ENCODE measurements around the gene LRIG3. TPM values are rescaled to one million over a fixed set of nuclear protein-coding genes. Genes with fewer than 3 reads are reported as not detected.
"Not testable (repeated sequence)": the region's sequence is repeated elsewhere in the genome, so short reads cannot be mapped to it uniquely, and the experiment has no call there.

Gene LRIG3
- total RNA-seq, 1 experiment from 2014 or later = 36.0 TPM

DNA sequence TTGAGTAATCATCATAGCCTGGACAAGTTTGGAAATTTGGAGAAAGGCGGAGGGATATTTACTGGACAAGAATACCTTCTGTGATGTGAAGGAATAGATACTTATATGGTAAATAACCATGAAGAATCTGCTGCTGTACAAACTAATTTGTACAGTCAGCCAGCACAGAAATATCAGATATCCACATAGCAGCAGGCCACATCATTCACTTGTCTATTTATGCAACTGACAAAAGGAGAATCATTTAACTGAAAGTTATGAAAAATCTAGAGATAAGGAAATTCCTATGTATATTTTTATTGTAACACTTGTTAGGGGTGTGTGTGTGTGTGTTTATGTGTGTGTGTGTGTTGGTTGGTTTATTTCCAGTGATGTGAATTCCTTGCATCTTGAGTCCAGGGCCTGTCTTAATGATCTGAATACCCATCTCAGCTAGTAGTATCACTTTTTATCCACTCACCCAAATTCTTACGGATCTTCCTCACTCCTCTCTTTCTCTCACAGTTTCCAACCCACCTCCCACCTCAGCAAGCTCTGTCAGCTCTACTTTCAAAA lies 10.5 kb upstream of the LRIG3 start:
- no peak for DNase-seq (ENCODE audit: low spot score)

DNA sequence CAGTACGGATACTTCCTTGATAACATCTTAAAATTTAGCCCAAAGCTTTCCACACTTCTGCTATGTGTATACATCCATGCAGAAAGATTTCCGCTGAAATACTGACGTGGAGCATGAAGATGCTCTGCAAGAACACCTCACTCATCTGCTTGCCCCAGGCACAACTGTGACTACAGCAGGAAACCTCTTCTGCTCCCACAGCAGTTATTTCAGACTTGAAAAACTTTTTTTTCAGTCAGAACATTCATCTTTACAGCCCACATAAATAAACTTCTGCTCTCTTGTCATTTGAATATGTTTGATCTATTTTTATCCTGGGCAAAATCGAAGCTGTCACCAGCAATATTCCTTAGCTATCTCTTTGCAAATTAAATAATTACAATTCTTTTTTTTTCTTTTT lies 6.8 kb upstream of the LRIG3 start:
- no peak for DNase-seq (ENCODE audit: low spot score)

DNA sequence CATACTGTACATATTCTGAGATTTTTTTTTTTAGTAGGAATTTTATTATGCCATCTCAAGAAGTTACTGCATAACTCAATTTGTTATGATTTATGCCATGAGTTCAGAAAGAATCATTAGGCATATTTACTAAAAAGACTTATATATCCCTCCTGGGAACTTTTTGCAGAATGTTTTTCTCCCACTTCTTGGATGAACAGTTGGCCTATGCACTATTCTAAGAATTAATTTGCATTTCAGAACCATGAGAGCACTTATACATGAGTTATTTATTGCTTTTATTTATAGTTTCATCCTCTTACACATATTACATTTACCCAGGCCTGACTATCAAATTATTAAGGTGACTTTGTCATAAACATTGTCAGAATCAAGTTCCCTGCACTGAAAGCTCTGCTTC lies 6.3 kb upstream of the LRIG3 start:
- no peak for DNase-seq (ENCODE audit: low spot score)

DNA sequence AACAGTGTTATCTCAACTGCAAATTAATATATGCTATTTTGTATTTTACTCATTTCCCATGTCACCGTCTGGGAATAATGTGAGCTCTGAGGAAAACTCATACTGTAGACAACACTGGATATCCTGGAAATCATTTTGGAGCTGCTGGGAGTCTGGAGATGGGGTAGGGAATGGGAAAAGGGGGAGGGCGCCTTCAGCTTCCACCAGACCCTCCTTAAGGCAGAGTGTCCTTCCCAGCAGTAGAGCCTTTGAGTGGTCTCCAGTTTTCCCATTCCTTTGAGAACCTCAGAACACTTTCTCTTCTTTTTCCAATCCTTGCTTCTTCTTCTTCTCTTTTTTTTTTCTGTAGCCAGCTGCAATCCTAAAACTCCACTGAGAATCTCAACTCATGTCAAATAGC lies 5.4 kb upstream of the LRIG3 start:
- DNase-seq (ENCODE audit: low spot score) = no peak

DNA sequence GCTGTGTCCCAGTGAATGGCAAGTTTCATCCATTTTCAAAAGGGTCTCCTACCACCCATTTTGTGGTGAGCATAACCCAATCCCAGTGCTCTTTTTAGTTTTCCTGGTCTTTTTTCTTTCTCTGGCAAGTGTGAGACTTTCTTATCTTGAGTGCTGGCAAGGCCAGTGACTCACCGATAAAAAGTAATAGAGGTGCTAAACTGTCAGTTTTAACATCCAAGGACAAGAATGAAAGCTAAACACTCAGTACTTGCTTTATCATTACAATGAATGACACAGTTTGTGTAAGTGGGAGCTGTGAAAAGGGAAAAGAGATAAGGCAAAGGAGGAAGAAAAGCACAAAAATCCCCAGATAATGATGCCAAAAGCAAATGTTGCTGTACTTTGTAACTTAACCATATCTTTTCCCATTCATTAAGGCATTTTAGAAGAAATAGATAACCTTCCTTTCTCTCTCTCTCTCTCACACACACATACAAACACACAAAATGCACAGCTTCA lies 4.9 kb upstream of the LRIG3 start:
- no peak for DNase-seq (ENCODE audit: low spot score)

DNA sequence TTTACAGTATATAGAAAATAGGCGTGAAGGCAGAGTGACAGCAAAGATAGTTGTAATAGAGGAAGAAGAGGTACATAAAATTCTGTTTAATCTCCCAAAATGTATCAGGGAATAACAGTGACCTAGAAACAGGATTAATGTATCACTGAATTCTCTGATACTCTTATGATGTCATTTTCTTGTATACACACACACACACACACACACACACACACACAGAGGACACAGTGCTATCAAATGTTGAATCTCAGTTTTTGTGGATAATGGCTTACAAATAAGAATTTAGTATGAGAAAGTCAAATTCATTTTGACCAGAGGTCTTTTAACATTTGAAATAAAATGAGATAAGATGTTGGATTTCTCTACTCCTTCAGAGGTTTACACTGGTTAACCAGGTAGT lies 4.3 kb upstream of the LRIG3 start:
- DNase-seq (ENCODE audit: low spot score) = no peak

DNA sequence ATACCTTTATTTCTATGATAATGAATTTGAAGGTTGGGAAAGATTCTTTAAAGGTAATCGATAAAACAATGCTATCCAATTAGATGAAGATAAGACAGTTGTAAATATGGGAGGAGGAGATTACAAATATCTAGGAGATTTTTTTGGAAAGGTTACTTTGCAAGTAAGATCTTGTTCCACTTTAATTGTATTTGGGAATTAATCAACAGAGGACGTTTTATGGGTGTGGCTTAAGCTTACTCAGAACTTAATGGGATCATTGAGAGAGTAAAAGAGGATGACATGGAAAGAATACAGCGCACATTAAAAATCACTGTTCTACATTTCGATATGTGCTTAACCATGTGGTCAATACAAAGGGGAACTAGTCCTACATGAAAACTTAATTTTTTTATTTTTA lies 3.5 kb upstream of the LRIG3 start:
- DNase-seq (ENCODE audit: low spot score) = no peak

DNA sequence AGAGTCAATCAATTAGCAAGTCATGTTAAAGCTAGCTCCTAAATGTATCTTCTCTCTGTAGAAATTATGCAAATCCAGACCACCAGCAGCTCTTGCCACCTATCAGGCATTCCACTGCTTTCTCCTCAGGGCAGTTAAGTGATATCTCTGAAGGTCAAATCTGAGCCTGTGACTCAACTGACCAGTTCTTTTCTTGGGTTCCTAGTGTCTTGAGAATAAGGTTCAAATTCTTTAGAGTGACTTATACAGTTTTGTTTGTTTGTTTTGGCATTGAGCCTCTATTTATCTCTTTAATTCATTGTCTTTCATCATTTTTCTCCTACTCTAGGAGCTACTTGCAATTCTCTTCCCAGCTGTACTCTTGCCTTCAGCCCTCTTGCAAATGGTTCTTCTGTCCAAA lies 2.5 kb upstream of the LRIG3 start:
- no peak for DNase-seq (ENCODE audit: low spot score)

DNA sequence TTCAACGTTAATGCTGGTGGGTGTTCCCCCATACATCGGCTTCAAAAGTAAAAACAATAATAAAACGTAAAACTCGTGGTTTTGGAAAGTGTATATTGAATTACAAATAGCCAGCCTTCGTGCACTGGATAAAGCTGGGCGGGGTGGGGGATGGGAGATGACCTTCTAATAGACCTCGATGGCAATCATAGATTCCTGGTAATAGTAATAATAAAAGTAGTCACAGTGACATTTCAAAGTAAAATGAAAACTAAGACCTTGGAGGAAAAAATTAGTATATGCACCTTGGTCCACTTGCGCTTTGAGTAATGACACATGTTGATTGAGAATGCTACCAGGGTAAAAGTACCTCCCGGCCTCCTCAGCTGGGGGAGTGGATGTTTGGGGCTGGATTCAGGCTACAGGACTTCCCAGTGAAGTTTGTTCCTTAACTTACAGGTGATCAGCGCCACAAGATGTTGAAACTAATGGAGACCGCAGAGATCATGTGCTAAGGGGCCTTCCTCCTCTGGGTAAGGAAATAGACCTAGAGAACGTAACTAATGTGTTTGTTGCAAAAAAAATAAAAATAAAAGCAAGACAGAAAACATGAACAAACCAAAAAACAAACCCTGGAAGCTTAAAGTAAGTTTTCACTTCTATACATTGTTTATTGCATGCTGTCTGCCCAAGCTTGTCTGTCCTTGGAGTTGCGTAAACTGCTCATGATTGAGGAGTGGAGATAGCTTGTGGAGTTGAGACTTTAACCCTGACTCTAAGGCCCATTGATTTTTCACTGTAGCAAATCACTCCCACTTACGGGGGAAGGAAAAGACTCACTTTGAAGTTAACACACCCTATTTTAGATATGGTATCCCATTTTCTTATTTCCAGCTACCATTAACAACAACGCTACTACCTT lies 907 bp upstream of the LRIG3 start:
- DNase-seq (ENCODE audit: low spot score) = no peak

DNA sequence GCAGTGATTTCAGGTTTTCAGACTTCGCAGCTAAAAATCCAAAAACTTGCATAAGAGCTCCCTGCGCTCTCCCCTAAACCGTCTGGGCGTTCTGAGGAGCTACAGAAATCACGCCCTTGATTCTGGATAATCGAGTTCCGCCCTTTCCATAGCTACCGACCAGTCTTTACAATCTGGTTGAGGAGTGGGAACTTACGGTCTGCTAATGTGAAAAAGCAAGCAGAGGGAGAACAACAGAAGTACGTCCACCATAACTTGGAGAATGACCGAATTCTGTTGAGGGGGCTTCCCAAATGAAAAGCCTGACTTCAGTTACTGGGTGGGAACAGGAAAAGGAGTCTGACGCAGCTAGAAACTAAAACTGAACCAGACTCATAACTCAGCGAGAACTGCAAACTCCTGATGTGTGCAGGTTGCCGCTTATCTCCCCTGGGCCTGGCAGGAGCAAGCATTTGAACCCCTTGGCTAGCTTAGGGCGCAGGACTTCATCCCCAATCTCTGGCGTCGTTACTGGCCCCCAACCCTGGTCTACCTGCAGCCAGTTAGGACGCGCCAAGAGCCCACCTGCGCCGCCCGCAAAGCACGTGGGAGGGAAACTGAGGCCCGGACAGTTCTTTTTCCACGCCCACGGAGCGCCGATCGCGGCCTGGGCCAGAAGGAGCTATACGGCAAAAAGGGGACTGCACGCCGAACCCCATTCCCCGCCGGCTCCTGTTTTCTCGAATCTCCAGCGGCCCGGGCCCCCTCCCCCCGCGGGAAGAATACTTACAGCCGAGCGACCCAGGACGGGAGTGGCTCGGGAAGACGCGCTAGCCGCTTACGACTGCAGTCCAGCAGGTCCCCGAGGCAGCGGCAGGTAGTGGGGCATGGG lies 838 bp downstream of the LRIG3 start:
- DNase-seq (ENCODE audit: low spot score) = peak; percentile 27

DNA sequence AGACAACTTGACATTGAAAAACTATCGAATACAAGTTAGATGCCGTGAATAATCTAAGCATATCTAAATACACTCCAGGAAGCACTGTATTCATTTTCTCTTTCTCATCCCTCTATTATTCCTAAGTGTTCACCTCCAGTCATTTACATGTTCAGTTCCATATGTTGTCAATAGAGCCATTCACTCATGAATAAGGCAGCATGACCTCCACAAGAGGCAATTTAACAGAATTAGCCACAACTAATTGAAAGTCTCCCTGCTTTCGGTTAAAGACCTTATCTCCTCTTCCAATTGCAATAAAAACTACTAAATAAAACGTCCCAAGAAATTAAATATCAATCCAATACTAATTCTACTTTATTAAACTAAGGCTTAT lies 1.8 kb downstream of the LRIG3 start:
- no peak for DNase-seq (ENCODE audit: low spot score)

DNA sequence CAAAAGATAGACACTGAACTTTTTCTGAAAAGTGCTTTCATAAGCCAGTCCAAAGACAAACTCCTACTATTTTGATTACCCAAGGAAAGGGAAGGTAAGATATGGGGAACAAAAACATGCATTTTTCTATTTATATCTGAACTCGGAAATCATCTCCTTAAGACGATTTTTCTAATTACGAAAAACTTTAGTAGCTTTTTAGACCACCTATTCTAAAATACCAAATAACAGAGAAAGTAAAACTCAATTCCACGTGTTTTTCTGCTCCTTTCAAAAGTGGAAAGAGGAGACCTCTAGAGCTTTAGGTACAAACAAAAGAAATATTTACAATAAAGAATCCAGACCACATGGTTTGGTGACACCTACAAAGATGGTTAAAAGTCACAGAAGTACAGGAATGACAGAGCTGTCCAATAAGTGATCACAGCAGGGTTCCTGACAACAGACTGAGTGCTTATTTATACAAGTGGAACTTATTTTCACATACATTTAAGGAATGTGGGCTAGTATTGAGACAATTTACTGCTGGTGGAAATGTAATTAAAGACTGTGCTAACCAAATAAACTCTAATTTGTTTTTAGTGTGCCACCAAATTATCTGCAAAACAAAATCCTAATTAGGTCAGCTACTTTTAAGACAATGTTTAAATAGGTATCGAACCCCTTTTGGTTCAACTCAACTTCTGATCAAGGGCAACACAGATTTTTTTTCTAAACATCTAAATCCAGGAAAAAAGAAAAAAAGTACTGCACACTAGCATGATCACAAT lies 2.4 kb downstream of the LRIG3 start:
- peak; percentile 19 for DNase-seq (ENCODE audit: low spot score)

DNA sequence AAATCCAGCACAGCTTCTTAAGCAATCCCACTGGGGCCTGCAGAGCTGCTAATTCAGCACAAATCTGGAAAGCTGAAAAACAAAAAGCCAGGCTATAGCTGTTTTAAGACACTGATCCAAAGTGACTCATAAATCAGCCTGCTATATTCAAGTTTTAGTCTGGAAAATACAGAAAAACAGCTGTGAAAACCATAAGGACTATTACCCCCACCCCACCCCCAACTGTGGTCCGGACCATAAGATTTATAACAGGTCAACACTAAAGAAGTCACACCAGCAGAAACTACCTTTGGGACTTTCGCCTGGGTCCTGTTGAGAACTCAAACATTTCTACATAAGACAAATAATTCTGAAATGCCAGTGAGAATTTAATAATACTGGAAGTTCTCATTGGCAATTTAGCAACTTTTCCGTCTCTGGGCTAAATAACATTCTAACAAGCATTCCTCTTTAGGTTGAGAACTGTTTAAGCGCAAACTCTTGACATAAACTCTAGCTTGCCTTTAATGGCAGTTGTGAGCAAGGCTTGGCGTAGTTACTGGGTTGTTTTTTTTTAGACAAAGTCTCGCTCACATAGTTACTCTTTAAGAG lies 3.3 kb downstream of the LRIG3 start:
- DNase-seq (ENCODE audit: low spot score) = peak; percentile 14

DNA sequence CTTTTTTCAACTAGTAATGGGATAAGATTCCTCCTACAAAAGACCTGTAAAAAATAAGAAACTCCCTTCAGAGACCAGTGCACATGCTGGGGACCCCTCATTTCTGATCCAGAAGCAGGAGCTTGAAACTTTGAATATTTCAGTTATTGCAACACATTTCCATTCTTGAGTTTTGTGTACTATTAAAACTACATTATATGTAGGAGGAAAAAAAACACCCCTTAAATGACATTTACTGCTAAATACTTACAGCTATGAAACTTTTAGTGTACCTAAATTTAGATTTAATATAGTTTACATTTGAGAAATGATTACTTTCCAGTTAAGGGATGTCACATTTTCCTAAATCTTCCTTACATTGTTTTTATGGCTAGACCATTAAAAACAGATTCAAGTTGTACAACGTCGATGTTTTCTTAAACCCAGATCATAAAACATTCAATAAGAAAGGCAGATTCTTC lies 4.1 kb downstream of the LRIG3 start:
- DNase-seq (ENCODE audit: low spot score) = no peak

DNA sequence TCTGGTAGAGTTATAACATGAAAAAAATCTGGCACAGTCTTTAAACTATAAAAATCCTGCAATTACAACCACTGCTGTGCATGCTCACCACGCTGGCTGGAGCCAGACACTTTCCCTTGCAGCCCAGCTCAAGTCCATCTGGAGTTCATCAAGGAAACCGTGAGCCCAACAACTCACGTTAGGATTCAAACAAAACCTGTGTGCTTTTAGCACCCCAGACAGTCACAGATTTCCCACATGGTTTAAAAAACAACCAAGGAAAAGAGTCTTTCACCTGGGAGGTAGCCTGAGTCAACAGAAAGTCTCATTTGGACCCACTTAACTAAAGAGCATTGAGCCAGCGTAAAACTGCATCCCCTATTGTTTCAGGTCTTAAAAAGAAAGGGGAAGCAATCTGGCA lies 4.7 kb downstream of the LRIG3 start:
- peak; percentile 68 for DNase-seq (ENCODE audit: low spot score)

DNA sequence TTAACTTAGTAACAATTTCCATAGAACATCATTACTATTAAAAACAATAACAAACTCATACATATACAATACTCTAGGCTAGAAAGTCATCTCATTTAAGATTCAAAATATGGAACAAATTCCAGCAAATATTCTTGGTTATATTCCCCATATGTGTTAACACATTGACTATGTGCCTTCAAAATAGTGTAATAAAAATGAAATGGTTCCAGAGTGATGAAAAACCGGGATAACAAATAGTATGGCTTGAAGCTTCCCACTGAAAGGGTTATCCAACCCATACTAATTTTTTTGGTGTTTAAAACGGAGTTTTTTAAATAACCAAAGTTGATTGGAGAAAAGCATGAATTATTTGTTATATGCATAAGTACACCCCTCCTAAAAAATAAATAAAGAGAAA lies 5.3 kb downstream of the LRIG3 start:
- DNase-seq (ENCODE audit: low spot score) = no peak

DNA sequence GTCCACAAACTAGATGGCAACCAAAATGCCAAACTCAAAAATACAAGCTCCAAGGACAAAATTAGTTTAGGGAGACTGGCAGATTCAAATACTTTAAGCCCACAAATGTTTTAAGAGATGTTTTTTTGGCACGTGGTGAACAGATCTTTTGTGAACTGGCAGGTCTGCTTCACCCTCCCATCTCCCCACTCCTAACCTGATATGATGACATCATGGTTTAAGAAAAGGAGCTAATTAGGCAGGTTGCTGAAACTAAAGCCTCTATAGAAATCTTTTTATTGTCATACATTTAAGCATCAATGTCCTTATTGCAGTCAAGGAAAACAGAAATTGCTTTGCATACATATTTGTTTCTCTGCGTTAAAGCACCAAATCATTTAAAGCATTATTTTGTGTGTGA lies 5.8 kb downstream of the LRIG3 start:
- DNase-seq (ENCODE audit: low spot score) = no peak

DNA sequence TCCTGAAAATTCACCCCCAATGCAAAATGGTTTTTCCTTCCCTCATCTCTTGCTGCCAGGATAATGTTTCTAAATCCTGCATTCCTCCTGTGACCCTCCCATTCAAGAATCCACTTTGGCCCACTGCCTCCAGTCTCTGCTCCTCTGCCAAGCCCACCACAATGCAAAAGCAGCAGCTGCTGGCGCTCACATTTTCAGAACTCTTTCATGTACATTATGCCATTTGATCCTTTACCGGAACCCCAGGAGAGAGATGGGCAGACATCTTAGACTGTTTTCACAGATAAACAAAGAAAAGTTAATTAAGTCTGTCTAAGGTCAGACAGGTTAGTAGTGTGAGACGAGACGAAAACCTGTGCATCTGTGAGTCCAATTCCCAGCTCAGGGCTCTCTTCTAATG lies 12.9 kb downstream of the LRIG3 start:
- DNase-seq (ENCODE audit: low spot score) = no peak

DNA sequence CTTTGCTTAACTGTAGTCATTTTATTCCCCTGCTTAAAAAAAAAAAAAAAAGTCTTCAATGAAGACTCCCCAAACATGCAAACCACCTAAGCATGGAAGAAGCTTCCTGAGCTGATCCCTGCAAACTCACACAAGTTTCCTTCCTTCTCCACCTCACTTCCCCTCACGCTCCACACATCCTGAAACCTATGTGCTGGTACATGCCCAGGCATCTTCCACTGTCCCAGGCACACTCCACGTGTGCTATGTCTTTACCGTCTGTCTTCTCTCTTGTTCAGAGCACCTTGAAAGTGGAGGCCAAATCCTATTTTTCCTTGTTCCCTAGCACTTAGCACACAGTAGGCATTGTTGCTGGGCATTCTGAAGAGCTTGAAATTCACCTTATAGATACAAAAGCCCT lies 13.4 kb downstream of the LRIG3 start:
- DNase-seq (ENCODE audit: low spot score) = no peak

DNA sequence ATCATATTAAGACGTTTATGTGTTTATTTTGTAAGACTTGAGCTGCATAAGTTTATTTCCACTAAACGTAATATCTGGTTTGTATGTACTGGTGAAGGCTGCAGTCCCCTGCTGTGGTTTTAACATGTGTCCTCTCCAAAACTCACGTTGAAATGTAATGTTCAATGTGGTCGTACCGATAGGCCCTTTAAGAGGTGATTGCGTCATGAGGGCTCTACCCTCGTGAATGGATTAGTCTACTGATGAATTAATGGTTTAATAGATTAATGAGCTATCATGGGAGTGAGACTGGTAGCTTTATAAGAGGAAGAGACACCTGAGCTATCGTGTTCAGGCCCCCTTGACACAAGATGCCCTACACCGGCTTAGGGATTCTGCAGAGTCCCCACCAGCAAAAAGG lies 14.9 kb downstream of the LRIG3 start:
- no peak for DNase-seq (ENCODE audit: low spot score)

DNA sequence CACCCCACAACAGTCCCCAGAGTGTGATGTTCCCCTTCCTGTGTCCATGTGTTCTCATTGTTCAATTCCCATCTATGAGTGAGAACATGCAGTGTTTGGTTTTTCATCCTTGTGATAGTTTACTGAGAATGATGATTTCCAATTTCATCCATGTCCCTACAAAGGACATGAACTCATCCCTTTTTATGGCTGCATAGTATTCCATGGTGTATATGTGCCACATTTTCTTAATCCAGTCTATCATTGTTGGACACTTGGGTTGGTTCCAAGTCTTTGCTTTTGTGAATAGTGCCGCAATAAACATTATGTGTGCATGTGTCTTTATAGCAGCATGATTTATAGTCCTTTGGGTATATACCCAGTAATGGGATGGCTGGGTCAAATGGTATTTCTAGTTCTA lies 17.6 kb downstream of the LRIG3 start:
- DNase-seq (ENCODE audit: low spot score) = not testable (repeated sequence)

All from H4 (cell line).